Hematopoietic multipotent progenitor cell (in vitro differentiated cells): ENCODE measurements around the gene GYS2. TPM values are rescaled to one million over a fixed set of nuclear protein-coding genes. Genes with fewer than 3 reads are reported as not detected.
"Not testable (repeated sequence)": the region's sequence is repeated elsewhere in the genome, so short reads cannot be mapped to it uniquely, and the experiment has no call there.

Experiments
- DNase-seq, 3 donors: peaks; one replicate each; pipeline ENCODE4 v3.0.0-alpha.2; 2011 to 2015; ENCODE audit warnings: low read depth in 2 of 3, low spot score in 2 of 3
- total RNA-seq: library from RNA; depleted of rRNA; stranded (reverse); fragments of >200 nt; gene quantifications from one replicate; pipeline ENCODE4 v1.2.3, GENCODE V29; 2012

The GYS2 gene
- total RNA-seq, 1 donor = not detected

GRCh38 chr12:21606175-21606574, 1.5 kb upstream of the GYS2 start:
- DNase-seq = no peak

GRCh38 chr12:21602774-21603173, 1.9 kb downstream of the GYS2 start:
- DNase-seq = no peak

- no peak for DNase-seq
These were observed 4.5 kb downstream of the GYS2 start for GRCh38 chr12:21600196-21600595.

GRCh38 chr12:21599143-21599999, 5.3 kb downstream of the GYS2 start:
- no peak for DNase-seq

- no peak for DNase-seq
These were observed 6.0 kb downstream of the GYS2 start for GRCh38 chr12:21598651-21599050.

- DNase-seq = not testable (repeated sequence)
These were observed 9.3 kb downstream of the GYS2 start for GRCh38 chr12:21595356-21595755.

GRCh38 chr12:21585485-21585884, 19.2 kb downstream of the GYS2 start:
- DNase-seq = no peak

- not testable (repeated sequence) for DNase-seq
These were observed 20.1 kb downstream of the GYS2 start for GRCh38 chr12:21584403-21585182.

- no peak for DNase-seq
These were observed 21.1 kb downstream of the GYS2 start for GRCh38 chr12:21583587-21583986.

GRCh38 chr12:21580748-21581516, 23.7 kb downstream of the GYS2 start:
- peak in 2 of 3 donors; percentile 14 to 52 for DNase-seq

GRCh38 chr12:21577516-21577915, 27.1 kb downstream of the GYS2 start:
- DNase-seq = no peak

- no peak for DNase-seq
These were observed 28.2 kb downstream of the GYS2 start for GRCh38 chr12:21576431-21576830.

GRCh38 chr12:21573733-21574358, 30.8 kb downstream of the GYS2 start:
- no peak for DNase-seq

GRCh38 chr12:21571046-21571445, 33.6 kb downstream of the GYS2 start:
- DNase-seq = no peak

GRCh38 chr12:21568115-21568514, 36.5 kb downstream of the GYS2 start:
- no peak for DNase-seq

GRCh38 chr12:21566907-21567394, 37.7 kb downstream of the GYS2 start:
- no peak for DNase-seq

GRCh38 chr12:21566223-21566906, 38.3 kb downstream of the GYS2 start:
- no peak for DNase-seq

- no peak for DNase-seq
These were observed 41.8 kb downstream of the GYS2 start for GRCh38 chr12:21562859-21563258.

- no peak for DNase-seq
These were observed 43.5 kb downstream of the GYS2 start for GRCh38 chr12:21561158-21561557.
